GM23248 (cell line): ENCODE data around the gene SEC23B. TPM values are rescaled to one million over a fixed set of nuclear protein-coding genes. Genes with fewer than 3 reads are reported as not detected.

Experiments
- DNase-seq: peaks from one replicate; pipeline ENCODE4 v3.0.0-alpha.2; 2015
- H2AFZ ChIP-seq: fragments of 200-600 bp; sonication (generic); 2 replicates; pipeline ENCODE4 v1.6.1; 2016; ENCODE audit warnings: antibody characterized with exemption
- H3F3A ChIP-seq: fragments of 200-600 bp; sonication (generic); 2 replicates; pipeline ENCODE4 v1.6.1; 2016; ENCODE audit warnings: mild to moderate bottlenecking, antibody characterized with exemption, mixed run types; ENCODE audit not compliant: insufficient read depth
- H3K27ac ChIP-seq: fragments of 200-600 bp; sonication (generic); 2 replicates; pipeline ENCODE4 v1.5.1; 2016; ENCODE audit warnings: mild to moderate bottlenecking
- H3K27me3 ChIP-seq: fragments of 200-600 bp; sonication (generic); replicated peaks from 2 replicates; pipeline ENCODE4 v1.6.1; 2016; ENCODE audit warnings: mild to moderate bottlenecking; ENCODE audit not compliant: insufficient read depth
- H3K36me3 ChIP-seq: fragments of 200-600 bp; sonication (generic); 2 replicates; pipeline ENCODE4 v1.6.1; 2016; ENCODE audit warnings: low read depth, mild to moderate bottlenecking
- H3K4me1 ChIP-seq: fragments of 200-600 bp; sonication (generic); 2 replicates; pipeline ENCODE4 v1.6.1; 2016; ENCODE audit warnings: mild to moderate bottlenecking; ENCODE audit not compliant: insufficient read depth
- H3K4me2 ChIP-seq: fragments of 200-600 bp; sonication (generic); one replicate; pipeline ENCODE4 v1.6.1; 2016; ENCODE audit warnings: mild to moderate bottlenecking; ENCODE audit not compliant: unreplicated experiment
- H3K4me3 ChIP-seq: fragments of 200-600 bp; sonication (generic); 2 replicates; pipeline ENCODE4 v1.5.1; 2016; ENCODE audit warnings: mild to moderate bottlenecking
- H3K79me2 ChIP-seq: fragments of 200-600 bp; sonication (generic); 2 replicates; pipeline ENCODE4 v1.6.1; 2016; ENCODE audit warnings: mild to moderate bottlenecking; ENCODE audit not compliant: insufficient read depth
- H3K9ac ChIP-seq: fragments of 200-600 bp; sonication (generic); 2 replicates; pipeline ENCODE4 v1.6.1; 2016; ENCODE audit warnings: mild to moderate bottlenecking
- H3K9me2 ChIP-seq: fragments of 200-600 bp; sonication (generic); 2 replicates; pipeline ENCODE4 v1.6.1; 2016; ENCODE audit warnings: mixed run types, mild to moderate bottlenecking, moderate library complexity; ENCODE audit not compliant: insufficient read depth
- H3K9me3 ChIP-seq: fragments of 200-600 bp; sonication (generic); one replicate; pipeline ENCODE4 v1.6.1; 2017; ENCODE audit warnings: low read depth
- H4K20me1 ChIP-seq: fragments of 200-600 bp; sonication (generic); 2 replicates; pipeline ENCODE4 v1.6.0; 2016; ENCODE audit not compliant: insufficient read depth
- EZH2 ChIP-seq: fragments of 200-600 bp; sonication (generic); IDR thresholded peaks from 2 replicates; pipeline ENCODE4 v1.6.1; 2018; ENCODE audit warnings: antibody characterized with exemption, mild to moderate bottlenecking; ENCODE audit not compliant: insufficient read depth, poor library complexity, severe bottlenecking
- EZH2phosphoT487 ChIP-seq: fragments of 200-600 bp; sonication (generic); IDR thresholded peaks from 2 replicates; pipeline ENCODE4 v1.6.1; 2018; ENCODE audit warnings: antibody characterized with exemption, moderate library complexity, mild to moderate bottlenecking, low read depth; ENCODE audit not compliant: insufficient read depth
- WGBS, 2 experiments: methylation state at CpG; one replicate each; pipeline ENCODE4 v1.1.6; 2015 to 2017; ENCODE audit warnings: low lambda C conversion rate in 2 of 2, low coverage in 1 of 2; ENCODE audit errors: missing lambda C conversion rate in 2 of 2; 5-methylcytosine and 5-hydroxymethylcytosine counted together
- in situ Hi-C: fragments of 300-500 bp; cut with MboI; formaldehyde crosslinking; loops from 2 replicates; pipeline ENCODE4 v1.15.0; 2020
- polyA plus RNA-seq: library from polyadenylated mRNA; unstranded; fragments of >200 nt; fragmentation: Nextera tagmentation; extraction: Ambion mirVana; gene quantifications from 2 replicates; pipeline ENCODE4 v1.2.1, GENCODE V29; 2016
- total RNA-seq: library from RNA; depleted of rRNA; stranded (reverse); fragments of >200 nt; shearing (Covaris generic); gene quantifications from 2 replicates; pipeline ENCODE4 v1.2.3, GENCODE V29; 2014

Gene SEC23B
- total and polyA plus RNA-seq, 2 experiments from 2014 or later = 36.8 to 48.5 TPM

DNA sequence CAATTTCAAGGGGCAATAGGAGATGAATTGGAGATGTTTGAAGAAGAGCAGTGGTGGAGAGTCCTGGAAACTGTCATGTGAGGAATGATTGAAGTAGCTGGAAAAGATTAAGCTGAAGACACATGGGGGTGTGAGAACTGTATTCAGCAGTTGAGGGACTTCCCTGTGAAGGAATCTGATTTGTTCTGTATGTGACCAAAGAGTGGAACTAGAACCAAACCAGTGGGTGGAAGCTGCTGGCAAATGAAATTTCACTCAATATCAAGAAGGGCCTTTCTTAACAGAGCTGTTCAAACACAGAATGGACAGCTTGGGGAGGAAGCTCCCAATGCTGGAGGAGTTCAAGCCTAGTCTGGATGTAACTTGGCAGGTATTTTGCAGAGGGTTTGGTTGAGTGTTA, 21.3 kb downstream of the SEC23B start:
- Histone ChIP-seq H3K9me3 (no peaks in the 10 kb centered on the region), H2AFZ (no peak overlapping the region), H3K9me2 (no peaks in the 10 kb centered on the region), H3K27me3 (no peaks in the 10 kb centered on the region), H3K4me3 (no peak overlapping the region), H3K4me2 (no peak overlapping the region), H3K27ac (no peak overlapping the region), H3K4me1 (peaks cover 36% of the 10 kb centered on the region), H3F3A (peaks cover 22% of the 10 kb centered on the region), H3K9ac (no peak overlapping the region), H3K79me2 (peaks cover 13% of the 10 kb centered on the region; the same call in 1 of the 2 replicates), H3K36me3 (peaks cover 51% of the 10 kb centered on the region), H4K20me1 (no peaks in the 10 kb centered on the region)
- TF ChIP-seq EZH2phosphoT487 (no peak), EZH2 (no peak)
- in situ Hi-C loops = no loop called here
- no peak for DNase-seq

DNA sequence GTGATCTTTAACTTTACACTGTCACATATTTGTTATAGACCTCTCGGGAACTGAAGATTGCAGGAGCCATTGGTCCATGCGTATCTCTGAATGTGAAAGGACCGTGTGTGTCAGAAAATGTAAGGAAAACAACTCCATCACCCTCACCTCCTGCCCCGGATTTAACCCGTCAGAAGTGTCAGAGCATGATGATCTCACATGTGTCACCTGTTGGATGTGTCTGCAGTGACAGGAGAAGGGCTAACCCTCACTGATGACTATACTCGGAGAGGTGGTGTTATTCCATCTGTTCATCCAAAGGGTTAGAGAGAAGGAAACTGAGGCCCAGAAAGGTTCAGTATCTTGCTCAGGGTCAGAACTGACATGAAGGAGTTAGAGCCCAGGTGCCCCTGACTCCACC, 24.9 kb downstream of the SEC23B start:
- H3K9me2 ChIP-seq = no peaks in the 10 kb centered on the region
- no peak overlapping the region for H3K9ac ChIP-seq
- no peaks in the 10 kb centered on the region for H4K20me1 ChIP-seq
- H3K4me1 ChIP-seq = peaks cover 10% of the 10 kb centered on the region
- TF ChIP-seq EZH2 = no peak
- TF ChIP-seq EZH2phosphoT487 = no peak
- H3K36me3 ChIP-seq = peaks cover 45% of the 10 kb centered on the region
- DNase-seq = no peak
- WGBS, 2 experiments = 94% methylated on average over 6 of the region's 6 CpGs
- no peaks in the 10 kb centered on the region for H3K9me3 ChIP-seq
- peaks cover 10% of the 10 kb centered on the region for H3F3A ChIP-seq
- H3K4me2 ChIP-seq = no peak overlapping the region
- H3K79me2 ChIP-seq = peaks cover 13% of the 10 kb centered on the region; the same call in 1 of the 2 replicates
- H3K4me3 ChIP-seq = no peak overlapping the region
- H2AFZ ChIP-seq = no peak overlapping the region
- in situ Hi-C loops = no loop called here
- H3K27ac ChIP-seq = no peak overlapping the region
- H3K27me3 ChIP-seq = no peaks in the 10 kb centered on the region

GRCh38 chr20:18533491-18533890, 25.8 kb downstream of the SEC23B start:
- H3K4me2 ChIP-seq = no peak overlapping the region
- no peak overlapping the region for H2AFZ ChIP-seq
- no peak overlapping the region for H3K27ac ChIP-seq
- no peaks in the 10 kb centered on the region for H4K20me1 ChIP-seq
- peaks cover 13% of the 10 kb centered on the region; the same call in 1 of the 2 replicates for H3K79me2 ChIP-seq
- 32 to 56% methylated on average over 1 of the region's 1 CpG for WGBS, 2 experiments
- no peak overlapping the region for H3K4me3 ChIP-seq
- no peak overlapping the region for H3K9ac ChIP-seq
- DNase-seq = no peak
- TF ChIP-seq EZH2 = no peak
- no peak for TF ChIP-seq EZH2phosphoT487
- H3K4me1 ChIP-seq = peaks cover 1% of the 10 kb centered on the region
- H3K9me3 ChIP-seq = no peaks in the 10 kb centered on the region
- H3K36me3 ChIP-seq = peaks cover 42% of the 10 kb centered on the region
- H3K27me3 ChIP-seq = no peaks in the 10 kb centered on the region
- peaks cover 2% of the 10 kb centered on the region; the same call in 1 of the 2 replicates for H3F3A ChIP-seq
- H3K9me2 ChIP-seq = no peaks in the 10 kb centered on the region
- in situ Hi-C loops = no loop called here

DNA sequence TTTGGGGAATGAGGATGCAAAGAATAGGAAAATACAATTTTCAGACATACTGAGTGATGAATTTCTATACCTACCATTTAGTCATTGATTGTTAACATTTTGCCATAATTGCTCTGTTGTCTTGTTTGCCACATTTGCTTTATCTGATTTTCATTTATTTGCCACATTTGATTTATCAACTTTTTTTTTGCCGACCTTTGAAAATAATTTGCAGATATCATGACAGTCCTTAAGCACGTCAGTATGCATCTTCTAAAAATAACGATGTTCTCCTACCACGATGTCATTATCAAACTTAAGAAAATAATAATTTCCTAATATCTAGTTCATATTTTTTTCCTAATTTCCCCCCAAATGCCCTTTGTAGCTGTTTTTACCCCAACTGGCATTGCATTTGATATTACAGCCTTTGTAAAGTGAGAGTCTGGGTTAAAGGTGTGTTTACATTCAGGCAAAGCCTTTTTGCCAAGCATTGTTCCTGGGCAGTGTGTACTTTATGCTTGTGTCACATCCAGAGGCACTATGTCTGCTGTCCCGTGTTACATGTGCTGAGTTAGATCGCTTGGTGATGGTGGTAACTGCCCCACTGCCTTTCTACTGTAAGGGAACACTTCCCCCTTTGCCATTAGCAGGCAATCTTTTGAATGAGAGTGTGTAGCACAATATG, 26.4 kb downstream of the SEC23B start:
- no peak overlapping the region for H3K4me2 ChIP-seq
- no peak for DNase-seq
- H3K9me2 ChIP-seq = no peaks in the 10 kb centered on the region
- in situ Hi-C loops = no loop called here
- peaks cover 8% of the 10 kb centered on the region; the same call in 1 of the 2 replicates for H3K79me2 ChIP-seq
- TF ChIP-seq EZH2phosphoT487 = no peak
- TF ChIP-seq EZH2 = no peak
- peaks cover 35% of the 10 kb centered on the region; the same call in 1 of the 2 replicates for H3K36me3 ChIP-seq
- 97 to 98% methylated on average over 6 of the region's 6 CpGs for WGBS, 2 experiments
- H3K27me3 ChIP-seq = no peaks in the 10 kb centered on the region
- no peak overlapping the region for H3K27ac ChIP-seq
- no peaks in the 10 kb centered on the region for H3K9me3 ChIP-seq
- no peak overlapping the region for H3K4me3 ChIP-seq
- no peak overlapping the region for H2AFZ ChIP-seq
- no peak overlapping the region for H3K9ac ChIP-seq
- no peaks in the 10 kb centered on the region for H3K4me1 ChIP-seq
- no peaks in the 10 kb centered on the region for H4K20me1 ChIP-seq
- H3F3A ChIP-seq = no peaks in the 10 kb centered on the region
